Stomach (tissue), 4 donors: ENCODE data around the gene LHFPL2.

ENCODE experiments used
- CTCF ChIP-seq, 7 experiments: fragments of 450-650 bp in 4 of 7; fragments of 200-600 bp in 3 of 7; sonication (generic) in 3 of 7; IDR thresholded peaks; one replicate each; pipeline ENCODE4 v1.5.1; 2016 to 2019; ENCODE audit warnings: antibody characterized with exemption in 7 of 7, control low read depth in 2 of 7, mild to moderate bottlenecking in 1 of 7
- POLR2A ChIP-seq, 4 donors: fragments of 450-650 bp; IDR thresholded peaks; one replicate each; pipeline ENCODE4 v1.6.1; 2016; ENCODE audit warnings: antibody characterized with exemption in 4 of 4, control low read depth in 2 of 4, mild to moderate bottlenecking in 1 of 4, moderate library complexity in 1 of 4
- POLR2AphosphoS5 ChIP-seq, 3 donors: sonication (generic); formaldehyde crosslinking; IDR thresholded peaks; one replicate each; pipeline ENCODE4 v1.6.1; 2016; ENCODE audit warnings: antibody characterized with exemption in 3 of 3

- TF ChIP-seq CTCF (IDR thresholded peaks at IDR 0.05): no peak
- TF ChIP-seq POLR2AphosphoS5 (IDR thresholded peaks at IDR 0.05): no peak
- no peak for TF ChIP-seq POLR2A (IDR thresholded peaks at IDR 0.05)
These were observed 14.3 kb downstream of the LHFPL2 start for GRCh38 chr5:78634229-78634628.
